KMS-11 (cell line): Measurements from ENCODE around the gene CTU1.
A peak's percentile ranks its signal among the peaks of the same experiment; 100 is the strongest.

Experiments used
- H2AFZ ChIP-seq: fragments of 200-600 bp; sonication (generic); 2 replicates; pipeline ENCODE4 v1.6.1; 2016; ENCODE audit warnings: antibody characterized with exemption, mixed run types, low read depth
- H3K27ac ChIP-seq: fragments of 200-600 bp; sonication (generic); 2 replicates; pipeline ENCODE4 v1.6.1; 2016; ENCODE audit warnings: mild to moderate bottlenecking, mixed run types
- H3K27me3 ChIP-seq: fragments of 200-600 bp; sonication (generic); 2 replicates; pipeline ENCODE4 v1.6.1; 2017; ENCODE audit warnings: mild to moderate bottlenecking, low read depth, mixed run types, moderate library complexity; ENCODE audit not compliant: insufficient read depth
- H3K36me3 ChIP-seq: fragments of 200-600 bp; sonication (generic); 2 replicates; pipeline ENCODE4 v1.6.1; 2017; ENCODE audit warnings: mild to moderate bottlenecking, mixed run types; ENCODE audit not compliant: insufficient read depth
- H3K4me1 ChIP-seq: fragments of 200-600 bp; sonication (generic); 2 replicates; pipeline ENCODE4 v1.6.1; 2016; ENCODE audit warnings: mild to moderate bottlenecking, low read depth, mixed run types; ENCODE audit not compliant: poor library complexity, severe bottlenecking
- H3K4me2 ChIP-seq: fragments of 200-600 bp; sonication (generic); 2 replicates; pipeline ENCODE4 v1.7.0; 2016; ENCODE audit warnings: mild to moderate bottlenecking, mixed run types
- H3K4me3 ChIP-seq: fragments of 200-600 bp; sonication (generic); IDR thresholded peaks from 2 replicates; pipeline ENCODE4 v1.6.1; 2017; ENCODE audit warnings: low read depth, low read length, mixed read lengths; ENCODE audit not compliant: insufficient read depth
- H3K79me2 ChIP-seq: fragments of 200-600 bp; sonication (generic); 2 replicates; pipeline ENCODE4 v1.6.1; 2016; ENCODE audit warnings: low read depth, mixed run types; ENCODE audit not compliant: insufficient read depth
- H3K9ac ChIP-seq: fragments of 200-600 bp; sonication (generic); 2 replicates; pipeline ENCODE4 v1.6.1; 2016; ENCODE audit warnings: mild to moderate bottlenecking, mixed run types
- H4K20me1 ChIP-seq: fragments of 200-600 bp; sonication (generic); 2 replicates; pipeline ENCODE4 v1.6.1; 2016; ENCODE audit warnings: mild to moderate bottlenecking, mixed run types; ENCODE audit not compliant: insufficient read depth
- CTCF ChIP-seq: fragments of 200-600 bp; sonication (generic); conservative IDR thresholded peaks from 2 replicates; pipeline ENCODE4 v1.6.1; 2017; ENCODE audit warnings: low read depth, mild to moderate bottlenecking, antibody characterized with exemption, low read length, moderate library complexity, mixed read lengths

The CTU1 gene

GRCh38 chr19:51099047-51099382, 9.2 kb downstream of the CTU1 start:
- no peaks in the 10 kb centered on the region for H4K20me1 ChIP-seq
- no peaks in the 10 kb centered on the region for H3K4me1 ChIP-seq
- no peak for TF ChIP-seq CTCF
- H3K9ac ChIP-seq = no peak overlapping the region
- no peak overlapping the region for H3K27ac ChIP-seq
- H3K27me3 ChIP-seq = no peaks in the 10 kb centered on the region
- H3K79me2 ChIP-seq = no peaks in the 10 kb centered on the region
- H3K4me2 ChIP-seq = no peak overlapping the region
- H3K36me3 ChIP-seq = no peaks in the 10 kb centered on the region; the same call in 1 of the 2 replicates
- H2AFZ ChIP-seq = no peak overlapping the region
- no peak overlapping the region for H3K4me3 ChIP-seq

- Histone ChIP-seq H3K27me3 (no peaks in the 10 kb centered on the region), H2AFZ (no peak overlapping the region), H3K36me3 (no peaks in the 10 kb centered on the region; the same call in 1 of the 2 replicates), H3K79me2 (no peaks in the 10 kb centered on the region), H3K27ac (no peak overlapping the region), H3K9ac (no peak overlapping the region), H4K20me1 (no peaks in the 10 kb centered on the region), H3K4me3 (no peak overlapping the region), H3K4me2 (no peak overlapping the region), H3K4me1 (no peaks in the 10 kb centered on the region)
- no peak for TF ChIP-seq CTCF
Observed at GRCh38 chr19:51098365-51099046, 9.7 kb downstream of the CTU1 start.

- Histone ChIP-seq H3K36me3 (no peaks in the 10 kb centered on the region; the same call in 1 of the 2 replicates), H3K4me1 (no peaks in the 10 kb centered on the region), H3K4me2 (no peak overlapping the region), H4K20me1 (no peaks in the 10 kb centered on the region), H3K79me2 (no peaks in the 10 kb centered on the region), H3K27me3 (no peaks in the 10 kb centered on the region), H3K27ac (no peak overlapping the region), H3K9ac (no peak overlapping the region), H3K4me3 (no peak overlapping the region), H2AFZ (no peak overlapping the region)
- TF ChIP-seq CTCF = no peak
Observed at GRCh38 chr19:51097796-51098195, 10.4 kb downstream of the CTU1 start.

GRCh38 chr19:51097166-51097738, 11.0 kb downstream of the CTU1 start:
- no peak overlapping the region for H3K27ac ChIP-seq
- no peaks in the 10 kb centered on the region for H4K20me1 ChIP-seq
- no peaks in the 10 kb centered on the region for H3K27me3 ChIP-seq
- no peaks in the 10 kb centered on the region; the same call in 1 of the 2 replicates for H3K36me3 ChIP-seq
- no peak overlapping the region for H3K4me3 ChIP-seq
- no peaks in the 10 kb centered on the region for H3K79me2 ChIP-seq
- H2AFZ ChIP-seq = no peak overlapping the region
- H3K4me1 ChIP-seq = no peaks in the 10 kb centered on the region
- H3K4me2 ChIP-seq = no peak overlapping the region
- peak; percentile 61; the same call in 1 of the 2 replicates for TF ChIP-seq CTCF
- no peak overlapping the region for H3K9ac ChIP-seq
